GM23338 (cell line): ENCODE results near the gene KCND2. TPM values are rescaled to one million over a fixed set of nuclear protein-coding genes. Genes with fewer than 3 reads are reported as not detected.

ENCODE experiments used
- CREB1 ChIP-seq: fragments of 250-450 bp; sonication (Bioruptor Pico); IDR thresholded peaks from 2 replicates; pipeline ENCODE4 v1.5.0; 2020; ENCODE audit warnings: low read depth, mild to moderate bottlenecking, moderate library complexity
- POLR2AphosphoS5 ChIP-seq: IDR thresholded peaks from 2 replicates; pipeline ENCODE4 v1.6.1; 2016; ENCODE audit warnings: antibody characterized with exemption, low read depth
- STAT1 ChIP-seq: IDR thresholded peaks from one replicate; pipeline ENCODE4 v1.6.1; 2016; ENCODE audit warnings: antibody characterized with exemption; ENCODE audit not compliant: unreplicated experiment
- ZNF114 ChIP-seq: fragments of 250-450 bp; sonication (Bioruptor Pico); IDR thresholded peaks from 2 replicates; pipeline ENCODE4 v1.5.0; 2020; ENCODE audit warnings: mild to moderate bottlenecking, moderate library complexity
- ZNF331 ChIP-seq: fragments of 250-450 bp; sonication (Bioruptor Pico); IDR thresholded peaks from 2 replicates; pipeline ENCODE4 v1.5.0; 2020; ENCODE audit warnings: low read depth, mild to moderate bottlenecking, moderate library complexity
- polyA plus RNA-seq: library from polyadenylated mRNA; unstranded; fragments of >200 nt; fragmentation: Nextera tagmentation; extraction: Ambion mirVana; gene quantifications from 2 replicates; pipeline ENCODE4 v1.2.1, GENCODE V29; 2016
- total RNA-seq: library from RNA; depleted of rRNA; stranded (reverse); fragments of >200 nt; shearing (Covaris generic); gene quantifications from 2 replicates; pipeline ENCODE4 v1.2.3, GENCODE V29; 2014
- TF ChIP-seq, protein P1 (sequence below): fragments of 250-450 bp; sonication (Bioruptor Pico); IDR thresholded peaks from 2 replicates; pipeline ENCODE4 v1.5.0; 2020; ENCODE audit warnings: mild to moderate bottlenecking, moderate library complexity
- TF ChIP-seq, protein P2 (sequence below): IDR thresholded peaks from 2 replicates; pipeline ENCODE4 v1.6.1; 2016; ENCODE audit warnings: antibody characterized with exemption
- TF ChIP-seq, protein P3 (sequence below), 2 experiments: fragments of 200-600 bp in 1 of 2; sonication (generic) in 1 of 2; conservative IDR thresholded peaks; 2 replicates each; pipeline versions ENCODE4 v1.5.1 to v1.6.1; 2016 to 2017; ENCODE audit warnings: antibody characterized with exemption in 2 of 2, low read depth in 2 of 2, mild to moderate bottlenecking in 2 of 2, moderate library complexity in 1 of 2

KCND2 gene
- total and polyA plus RNA-seq, 2 experiments from 2014 or later = 7.1 to 15.6 TPM

DNA sequence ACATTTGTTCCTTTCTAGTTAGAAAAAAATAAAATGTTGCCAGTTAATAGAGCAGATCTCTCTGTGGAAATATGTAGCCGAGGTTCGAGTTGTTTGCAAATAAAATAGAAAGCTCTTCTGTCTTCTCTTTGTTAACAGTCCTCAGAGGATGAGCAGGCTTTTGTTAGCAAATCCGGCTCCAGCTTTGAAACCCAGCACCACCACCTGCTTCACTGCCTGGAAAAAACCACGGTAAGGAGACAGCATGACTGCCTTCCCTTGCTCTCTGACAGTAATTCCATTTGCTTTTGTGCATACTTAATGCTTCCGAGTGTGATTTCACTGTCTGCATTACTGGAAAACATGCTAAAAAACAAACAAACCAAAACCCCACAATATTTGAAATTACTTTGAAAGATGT, 469.4 kb downstream of the KCND2 start (continued):
- TF ChIP-seq, protein P1, sequence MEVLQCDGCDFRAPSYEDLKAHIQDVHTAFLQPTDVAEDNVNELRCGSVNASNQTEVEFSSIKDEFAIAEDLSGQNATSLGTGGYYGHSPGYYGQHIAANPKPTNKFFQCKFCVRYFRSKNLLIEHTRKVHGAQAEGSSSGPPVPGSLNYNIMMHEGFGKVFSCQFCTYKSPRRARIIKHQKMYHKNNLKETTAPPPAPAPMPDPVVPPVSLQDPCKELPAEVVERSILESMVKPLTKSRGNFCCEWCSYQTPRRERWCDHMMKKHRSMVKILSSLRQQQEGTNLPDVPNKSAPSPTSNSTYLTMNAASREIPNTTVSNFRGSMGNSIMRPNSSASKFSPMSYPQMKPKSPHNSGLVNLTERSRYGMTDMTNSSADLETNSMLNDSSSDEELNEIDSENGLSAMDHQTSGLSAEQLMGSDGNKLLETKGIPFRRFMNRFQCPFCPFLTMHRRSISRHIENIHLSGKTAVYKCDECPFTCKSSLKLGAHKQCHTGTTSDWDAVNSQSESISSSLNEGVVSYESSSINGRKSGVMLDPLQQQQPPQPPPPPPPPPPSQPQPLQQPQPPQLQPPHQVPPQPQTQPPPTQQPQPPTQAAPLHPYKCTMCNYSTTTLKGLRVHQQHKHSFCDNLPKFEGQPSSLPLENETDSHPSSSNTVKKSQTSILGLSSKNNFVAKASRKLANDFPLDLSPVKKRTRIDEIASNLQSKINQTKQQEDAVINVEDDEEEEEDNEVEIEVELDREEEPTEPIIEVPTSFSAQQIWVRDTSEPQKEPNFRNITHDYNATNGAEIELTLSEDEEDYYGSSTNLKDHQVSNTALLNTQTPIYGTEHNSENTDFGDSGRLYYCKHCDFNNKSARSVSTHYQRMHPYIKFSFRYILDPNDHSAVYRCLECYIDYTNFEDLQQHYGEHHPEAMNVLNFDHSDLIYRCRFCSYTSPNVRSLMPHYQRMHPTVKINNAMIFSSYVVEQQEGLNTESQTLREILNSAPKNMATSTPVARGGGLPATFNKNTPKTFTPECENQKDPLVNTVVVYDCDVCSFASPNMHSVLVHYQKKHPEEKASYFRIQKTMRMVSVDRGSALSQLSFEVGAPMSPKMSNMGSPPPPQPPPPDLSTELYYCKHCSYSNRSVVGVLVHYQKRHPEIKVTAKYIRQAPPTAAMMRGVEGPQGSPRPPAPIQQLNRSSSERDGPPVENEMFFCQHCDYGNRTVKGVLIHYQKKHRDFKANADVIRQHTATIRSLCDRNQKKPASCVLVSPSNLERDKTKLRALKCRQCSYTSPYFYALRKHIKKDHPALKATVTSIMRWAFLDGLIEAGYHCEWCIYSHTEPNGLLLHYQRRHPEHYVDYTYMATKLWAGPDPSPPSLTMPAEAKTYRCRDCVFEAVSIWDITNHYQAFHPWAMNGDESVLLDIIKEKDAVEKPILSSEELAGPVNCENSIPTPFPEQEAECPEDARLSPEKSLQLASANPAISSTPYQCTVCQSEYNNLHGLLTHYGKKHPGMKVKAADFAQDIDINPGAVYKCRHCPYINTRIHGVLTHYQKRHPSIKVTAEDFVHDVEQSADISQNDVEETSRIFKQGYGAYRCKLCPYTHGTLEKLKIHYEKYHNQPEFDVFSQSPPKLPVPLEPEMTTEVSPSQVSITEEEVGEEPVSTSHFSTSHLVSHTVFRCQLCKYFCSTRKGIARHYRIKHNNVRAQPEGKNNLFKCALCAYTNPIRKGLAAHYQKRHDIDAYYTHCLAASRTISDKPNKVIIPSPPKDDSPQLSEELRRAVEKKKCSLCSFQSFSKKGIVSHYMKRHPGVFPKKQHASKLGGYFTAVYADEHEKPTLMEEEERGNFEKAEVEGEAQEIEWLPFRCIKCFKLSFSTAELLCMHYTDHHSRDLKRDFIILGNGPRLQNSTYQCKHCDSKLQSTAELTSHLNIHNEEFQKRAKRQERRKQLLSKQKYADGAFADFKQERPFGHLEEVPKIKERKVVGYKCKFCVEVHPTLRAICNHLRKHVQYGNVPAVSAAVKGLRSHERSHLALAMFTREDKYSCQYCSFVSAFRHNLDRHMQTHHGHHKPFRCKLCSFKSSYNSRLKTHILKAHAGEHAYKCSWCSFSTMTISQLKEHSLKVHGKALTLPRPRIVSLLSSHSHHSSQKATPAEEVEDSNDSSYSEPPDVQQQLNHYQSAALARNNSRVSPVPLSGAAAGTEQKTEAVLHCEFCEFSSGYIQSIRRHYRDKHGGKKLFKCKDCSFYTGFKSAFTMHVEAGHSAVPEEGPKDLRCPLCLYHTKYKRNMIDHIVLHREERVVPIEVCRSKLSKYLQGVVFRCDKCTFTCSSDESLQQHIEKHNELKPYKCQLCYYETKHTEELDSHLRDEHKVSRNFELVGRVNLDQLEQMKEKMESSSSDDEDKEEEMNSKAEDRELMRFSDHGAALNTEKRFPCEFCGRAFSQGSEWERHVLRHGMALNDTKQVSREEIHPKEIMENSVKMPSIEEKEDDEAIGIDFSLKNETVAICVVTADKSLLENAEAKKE = no peak
- no peak for TF ChIP-seq CREB1 (CRISPR knock-in tag)
- TF ChIP-seq ZNF114 (CRISPR knock-in tag) = no peak
- TF ChIP-seq, protein P2, sequence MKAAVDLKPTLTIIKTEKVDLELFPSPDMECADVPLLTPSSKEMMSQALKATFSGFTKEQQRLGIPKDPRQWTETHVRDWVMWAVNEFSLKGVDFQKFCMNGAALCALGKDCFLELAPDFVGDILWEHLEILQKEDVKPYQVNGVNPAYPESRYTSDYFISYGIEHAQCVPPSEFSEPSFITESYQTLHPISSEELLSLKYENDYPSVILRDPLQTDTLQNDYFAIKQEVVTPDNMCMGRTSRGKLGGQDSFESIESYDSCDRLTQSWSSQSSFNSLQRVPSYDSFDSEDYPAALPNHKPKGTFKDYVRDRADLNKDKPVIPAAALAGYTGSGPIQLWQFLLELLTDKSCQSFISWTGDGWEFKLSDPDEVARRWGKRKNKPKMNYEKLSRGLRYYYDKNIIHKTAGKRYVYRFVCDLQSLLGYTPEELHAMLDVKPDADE = no peak
- TF ChIP-seq, protein P3, sequence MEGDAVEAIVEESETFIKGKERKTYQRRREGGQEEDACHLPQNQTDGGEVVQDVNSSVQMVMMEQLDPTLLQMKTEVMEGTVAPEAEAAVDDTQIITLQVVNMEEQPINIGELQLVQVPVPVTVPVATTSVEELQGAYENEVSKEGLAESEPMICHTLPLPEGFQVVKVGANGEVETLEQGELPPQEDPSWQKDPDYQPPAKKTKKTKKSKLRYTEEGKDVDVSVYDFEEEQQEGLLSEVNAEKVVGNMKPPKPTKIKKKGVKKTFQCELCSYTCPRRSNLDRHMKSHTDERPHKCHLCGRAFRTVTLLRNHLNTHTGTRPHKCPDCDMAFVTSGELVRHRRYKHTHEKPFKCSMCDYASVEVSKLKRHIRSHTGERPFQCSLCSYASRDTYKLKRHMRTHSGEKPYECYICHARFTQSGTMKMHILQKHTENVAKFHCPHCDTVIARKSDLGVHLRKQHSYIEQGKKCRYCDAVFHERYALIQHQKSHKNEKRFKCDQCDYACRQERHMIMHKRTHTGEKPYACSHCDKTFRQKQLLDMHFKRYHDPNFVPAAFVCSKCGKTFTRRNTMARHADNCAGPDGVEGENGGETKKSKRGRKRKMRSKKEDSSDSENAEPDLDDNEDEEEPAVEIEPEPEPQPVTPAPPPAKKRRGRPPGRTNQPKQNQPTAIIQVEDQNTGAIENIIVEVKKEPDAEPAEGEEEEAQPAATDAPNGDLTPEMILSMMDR (conservative IDR thresholded peaks at IDR 0.05; ENCODE audit: low read depth in 2 of 2) = no peak
- TF ChIP-seq ZNF331 (CRISPR knock-in tag) = no peak
- TF ChIP-seq STAT1 = no peak
- TF ChIP-seq POLR2AphosphoS5 = no peak
